Urothelium cell line (cell line): Measurements from ENCODE around the gene ERGIC1.
"Not testable (repeated sequence)": the region's sequence is repeated elsewhere in the genome, so short reads cannot be mapped to it uniquely, and the experiment has no call there.

Experiments
- DNase-seq: peaks from one replicate; pipeline ENCODE4 v3.0.0; 2011; ENCODE audit warnings: low spot score, mixed read lengths
- FAIRE-seq: peaks from 2 replicates; lab custom pipeline; 2011; peaks lifted over from hg19 to GRCh38; lab: Jason Lieb, UNC

ERGIC1 gene

GRCh38 chr5:172845154-172845553, 11.1 kb downstream of the ERGIC1 start:
- DNase-seq (no peak), FAIRE-seq (no peak)

GRCh38 chr5:172845576-172845975, 11.5 kb downstream of the ERGIC1 start:
- DNase-seq = no peak
- FAIRE-seq = no peak

GRCh38 chr5:172846249-172846648, 12.2 kb downstream of the ERGIC1 start:
- DNase-seq (no peak), FAIRE-seq (no peak)

- FAIRE-seq (no peak), DNase-seq (no peak)
Measured at GRCh38 chr5:172846677-172847076, 12.6 kb downstream of the ERGIC1 start.

GRCh38 chr5:172847584-172847983, 13.5 kb downstream of the ERGIC1 start:
- DNase-seq, FAIRE-seq: not testable (repeated sequence)

- FAIRE-seq (no peak), DNase-seq (no peak)
Measured at GRCh38 chr5:172848419-172848818, 14.4 kb downstream of the ERGIC1 start.

GRCh38 chr5:172849606-172850453, 15.8 kb downstream of the ERGIC1 start:
- no peak for DNase-seq
- FAIRE-seq = no peak

GRCh38 chr5:172850454-172850797, 16.4 kb downstream of the ERGIC1 start:
- FAIRE-seq = no peak
- no peak for DNase-seq

- not testable (repeated sequence) for DNase-seq, FAIRE-seq
Measured at GRCh38 chr5:172851254-172851653, 17.2 kb downstream of the ERGIC1 start.

- DNase-seq (no peak), FAIRE-seq (no peak)
Measured at GRCh38 chr5:172852490-172853354, 18.7 kb downstream of the ERGIC1 start.

GRCh38 chr5:172853355-172853975, 19.4 kb downstream of the ERGIC1 start:
- FAIRE-seq (no peak), DNase-seq (no peak)

- DNase-seq (no peak), FAIRE-seq (no peak)
Measured at GRCh38 chr5:172854451-172854871, 20.4 kb downstream of the ERGIC1 start.

GRCh38 chr5:172854971-172855370, 20.9 kb downstream of the ERGIC1 start:
- FAIRE-seq (no peak), DNase-seq (no peak)

GRCh38 chr5:172855597-172856292, 21.7 kb downstream of the ERGIC1 start:
- FAIRE-seq = no peak
- DNase-seq = no peak

- FAIRE-seq (no peak), DNase-seq (no peak)
Measured at GRCh38 chr5:172856336-172856735, 22.3 kb downstream of the ERGIC1 start.

- FAIRE-seq (no peak), DNase-seq (no peak)
Measured at GRCh38 chr5:172857982-172858381, 23.9 kb downstream of the ERGIC1 start.

- DNase-seq (no peak), FAIRE-seq (no peak)
Measured at GRCh38 chr5:172858511-172858989, 24.5 kb downstream of the ERGIC1 start.

- DNase-seq (no peak), FAIRE-seq (no peak)
Measured at GRCh38 chr5:172858990-172859811, 25.1 kb downstream of the ERGIC1 start.

- FAIRE-seq = no peak
- DNase-seq = no peak
Measured at GRCh38 chr5:172859966-172860365, 25.9 kb downstream of the ERGIC1 start.
